A549 (cell line): ENCODE measurements around the gene FGF3. TPM values are rescaled to one million over a fixed set of nuclear protein-coding genes. Genes with fewer than 3 reads are reported as not detected.

ENCODE experiments used
- ATAC-seq, 2 experiments: fragments of 200-7000 bp in 1 of 2; fragments of >200 bp in 1 of 2; cut with Nextera tagmentation in 1 of 2; cut with Tn5 transposase in 1 of 2; 3 replicates each; pipeline versions ENCODE4 v1.8.0 to v1.9.1; 2018 to 2020; ENCODE audit warnings: mild to moderate bottlenecking in 1 of 2, moderate library complexity in 1 of 2
- CTCF ChIA-PET: fragments of 300-600 bp; sonication (Branson Sonifier 250); formaldehyde crosslinking; extraction: SDS; loops from one replicate; lab custom pipeline; 2021; ENCODE audit warnings: antibody characterized with exemption, inconsistent platforms; lab: Yijun Ruan, JAX
- POLR2A ChIA-PET: fragments of 350-600 bp; formaldehyde crosslinking; extraction: SDS; loops from one replicate; lab custom pipeline; 2021; ENCODE audit warnings: antibody characterized with exemption, inconsistent platforms; lab: Yijun Ruan, JAX
- DNase-seq, 2 experiments: peaks; one replicate each; pipeline versions ENCODE4 v3.0.0 to v3.0.0-alpha.2; 2011 to 2016; ENCODE audit warnings: low read depth in 1 of 2, low spot score in 1 of 2
- FAIRE-seq: peaks from 2 replicates; lab custom pipeline; 2011; peaks lifted over from hg19 to GRCh38; lab: Jason Lieb, UNC
- H3K27ac ChIP-seq, 2 experiments: fragments of >200 bp; sonication (Bioruptor Twin); formaldehyde crosslinking; 3 replicates each; pipeline ENCODE4 v1.5.1; 2016 to 2017
- H3K4me1 ChIP-seq: fragments of >200 bp; sonication (Bioruptor Twin); formaldehyde crosslinking; 3 replicates; pipeline ENCODE4 v1.6.1; 2016
- H3K4me2 ChIP-seq: fragments of >200 bp; sonication (Bioruptor Twin); formaldehyde crosslinking; 3 replicates; pipeline ENCODE4 v1.6.1; 2016
- H3K4me3 ChIP-seq: fragments of >200 bp; sonication (Bioruptor Twin); formaldehyde crosslinking; 3 replicates; pipeline ENCODE4 v1.5.1; 2016
- H3K9me3 ChIP-seq: fragments of >200 bp; sonication (Bioruptor Twin); formaldehyde crosslinking; 3 replicates; pipeline ENCODE4 v1.6.1; 2016
- CBX8 ChIP-seq: fragments of 200-600 bp; sonication (generic); IDR thresholded peaks from 2 replicates; pipeline ENCODE4 v1.6.1; 2016
- EHF ChIP-seq: fragments of 250-450 bp; sonication (Bioruptor Pico); IDR thresholded peaks from 2 replicates; pipeline ENCODE4 v1.5.0; 2020; ENCODE audit warnings: mild to moderate bottlenecking
- FOSL2 ChIP-seq, 2 experiments: fragments of 450-650 bp in 1 of 2; fragments of >200 bp in 1 of 2; sonication (Bioruptor Twin) in 1 of 2; formaldehyde crosslinking; IDR thresholded peaks; 2 replicates each; pipeline versions ENCODE4 v1.5.0 to v1.6.1; 2016 to 2020; ENCODE audit warnings: mild to moderate bottlenecking in 1 of 2, moderate library complexity in 1 of 2
- HDAC2 ChIP-seq: fragments of 200-600 bp; sonication (generic); IDR thresholded peaks from 2 replicates; pipeline ENCODE4 v1.6.1; 2016
- HOXA7 ChIP-seq: fragments of 250-450 bp; sonication (Bioruptor Pico); IDR thresholded peaks from 2 replicates; pipeline ENCODE4 v1.5.0; 2020; ENCODE audit warnings: mild to moderate bottlenecking, moderate library complexity
- HOXB5 ChIP-seq: fragments of 250-450 bp; sonication (Bioruptor Pico); IDR thresholded peaks from 2 replicates; pipeline ENCODE4 v1.5.0; 2020; ENCODE audit warnings: mild to moderate bottlenecking, moderate library complexity
- KDM1A ChIP-seq: fragments of 200-600 bp; sonication (generic); IDR thresholded peaks from 2 replicates; pipeline ENCODE4 v1.6.1; 2016; ENCODE audit warnings: low read depth, mild to moderate bottlenecking
- MAZ ChIP-seq: fragments of 150-350 bp; IDR thresholded peaks from 2 replicates; pipeline ENCODE4 v1.6.1; 2014; ENCODE audit warnings: antibody characterized with exemption, low read depth, low read length, borderline replicate concordance
- NFE2L2 ChIP-seq: fragments of 150-350 bp; conservative IDR thresholded peaks from 2 replicates; pipeline ENCODE4 v1.6.1; 2014; ENCODE audit warnings: low read length
- POLR2AphosphoS2 ChIP-seq: conservative IDR thresholded peaks from 2 replicates; pipeline ENCODE4 v1.6.1; 2012; ENCODE audit warnings: low read length, improper control_type of control experiment, inconsistent platforms
- RARB ChIP-seq: fragments of 250-450 bp; sonication (Bioruptor Pico); IDR thresholded peaks from 2 replicates; pipeline ENCODE4 v1.8.0; 2021; ENCODE audit warnings: mild to moderate bottlenecking, moderate library complexity
- RNF2 ChIP-seq: fragments of 200-600 bp; sonication (generic); IDR thresholded peaks from 2 replicates; pipeline ENCODE4 v1.6.1; 2016; ENCODE audit warnings: low read depth, mild to moderate bottlenecking, antibody characterized with exemption, moderate library complexity, borderline replicate concordance
- SREBF2 ChIP-seq: fragments of 450-650 bp; IDR thresholded peaks from 2 replicates; pipeline ENCODE4 v1.6.1; 2014; ENCODE audit warnings: mild to moderate bottlenecking, moderate library complexity
- ZFP36 ChIP-seq: fragments of 450-650 bp; IDR thresholded peaks from 2 replicates; pipeline ENCODE4 v1.6.1; 2014; ENCODE audit warnings: borderline replicate concordance; ENCODE audit not compliant: partially characterized antibody
- ZNF302 ChIP-seq: fragments of 250-450 bp; sonication (Bioruptor Pico); IDR thresholded peaks from 2 replicates; pipeline ENCODE4 v1.9.0; 2021; ENCODE audit warnings: inconsistent platforms, mild to moderate bottlenecking, moderate library complexity
- WGBS: methylation state at CpG from one replicate; pipeline ENCODE4 v1.1.6; 2017; ENCODE audit errors: missing lambda C conversion rate; 5-methylcytosine and 5-hydroxymethylcytosine counted together
- polyA plus RNA-seq, 4 experiments: library from polyadenylated mRNA; depleted of rRNA in 3 of 4; stranded (reverse); fragments of >200 nt; fragmentation: RNase III in 1 of 4; extraction: RNeasy Plus Mini Kit Qiagen cat#74134 plus additional on column Dnase treatment in 1 of 4; gene quantifications; 2 replicates in 3 of 4; 3 replicates in 1 of 4; pipeline ENCODE4 v1.2.3, GENCODE V29; 2011 to 2017
- TF ChIP-seq, protein P1 (sequence below): IDR thresholded peaks from 2 replicates; pipeline ENCODE4 v1.6.1; 2012
- TF ChIP-seq, protein P2 (sequence below): fragments of 150-350 bp; IDR thresholded peaks from 2 replicates; pipeline ENCODE4 v1.6.1; 2014; ENCODE audit warnings: low read depth, mild to moderate bottlenecking, low read length
- TF ChIP-seq, protein P3 (sequence below): fragments of 450-650 bp; IDR thresholded peaks from 2 replicates; pipeline ENCODE4 v1.6.1; 2014; ENCODE audit warnings: antibody characterized with exemption
- TF ChIP-seq, protein P4 (sequence below): fragments of 200-600 bp; sonication (generic); IDR thresholded peaks from 2 replicates; pipeline ENCODE4 v1.6.1; 2016; ENCODE audit warnings: antibody characterized with exemption, mild to moderate bottlenecking, moderate library complexity
- TF ChIP-seq, protein P5 (sequence below): fragments of 250-450 bp; sonication (Bioruptor Pico); IDR thresholded peaks from 2 replicates; pipeline ENCODE4 v1.5.0; 2021; ENCODE audit warnings: mild to moderate bottlenecking, moderate library complexity, borderline replicate concordance

The FGF3 gene
- polyA plus RNA-seq, 2 of the 4 experiments (the other 2 are of a cell fraction) = not detected

DNA sequence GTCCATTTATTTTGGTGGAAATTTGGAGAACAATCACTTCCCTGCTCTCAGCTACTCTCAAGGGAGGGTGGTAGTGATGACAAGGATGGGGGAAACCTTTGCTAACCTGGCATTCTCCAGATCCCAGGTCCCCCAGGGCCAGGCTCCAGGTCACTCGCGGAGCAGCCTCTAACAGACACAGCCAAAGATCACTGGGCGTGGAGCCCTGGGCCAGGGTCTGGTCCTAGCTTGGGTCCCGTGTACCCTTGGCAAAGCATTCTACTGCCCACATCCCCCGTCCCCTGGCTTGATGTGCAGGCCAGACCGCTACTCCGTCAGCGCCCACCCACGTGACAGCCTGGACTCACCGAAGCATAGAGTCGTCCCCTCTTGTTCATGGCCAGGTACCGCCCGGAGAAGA, 3.2 kb downstream of the FGF3 start:
- CTCF ChIA-PET = interaction anchor here (1.1 to 1.3 kb wide), 2 partner anchors 112 to 380 kb away, joined by 3 read pairs; no protein-coding TSS in a partner anchor
- POLR2A ChIA-PET = no interaction called here
- TF ChIP-seq ZFP36 (no peak), MAZ (no peak), RARB (CRISPR knock-in tag) (no peak), SREBF2 (no peak), CBX8 (no peak), HOXB5 (CRISPR knock-in tag) (no peak), KDM1A (no peak), HOXA7 (CRISPR knock-in tag) (no peak), NFE2L2 (no peak), ZNF302 (no peak), HDAC2 (no peak), POLR2AphosphoS2 (no peak), RNF2 (no peak), FOSL2 (IDR thresholded peaks at IDR 0.05) (no peak), FOSL2 (CRISPR knock-in tag; IDR thresholded peaks at IDR 0.05) (no peak), EHF (no peak)
- TF ChIP-seq, protein P1, sequence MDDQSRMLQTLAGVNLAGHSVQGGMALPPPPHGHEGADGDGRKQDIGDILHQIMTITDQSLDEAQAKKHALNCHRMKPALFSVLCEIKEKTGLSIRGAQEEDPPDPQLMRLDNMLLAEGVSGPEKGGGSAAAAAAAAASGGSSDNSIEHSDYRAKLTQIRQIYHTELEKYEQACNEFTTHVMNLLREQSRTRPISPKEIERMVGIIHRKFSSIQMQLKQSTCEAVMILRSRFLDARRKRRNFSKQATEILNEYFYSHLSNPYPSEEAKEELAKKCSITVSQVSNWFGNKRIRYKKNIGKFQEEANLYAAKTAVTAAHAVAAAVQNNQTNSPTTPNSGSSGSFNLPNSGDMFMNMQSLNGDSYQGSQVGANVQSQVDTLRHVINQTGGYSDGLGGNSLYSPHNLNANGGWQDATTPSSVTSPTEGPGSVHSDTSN = no peak
- TF ChIP-seq, protein P2, sequence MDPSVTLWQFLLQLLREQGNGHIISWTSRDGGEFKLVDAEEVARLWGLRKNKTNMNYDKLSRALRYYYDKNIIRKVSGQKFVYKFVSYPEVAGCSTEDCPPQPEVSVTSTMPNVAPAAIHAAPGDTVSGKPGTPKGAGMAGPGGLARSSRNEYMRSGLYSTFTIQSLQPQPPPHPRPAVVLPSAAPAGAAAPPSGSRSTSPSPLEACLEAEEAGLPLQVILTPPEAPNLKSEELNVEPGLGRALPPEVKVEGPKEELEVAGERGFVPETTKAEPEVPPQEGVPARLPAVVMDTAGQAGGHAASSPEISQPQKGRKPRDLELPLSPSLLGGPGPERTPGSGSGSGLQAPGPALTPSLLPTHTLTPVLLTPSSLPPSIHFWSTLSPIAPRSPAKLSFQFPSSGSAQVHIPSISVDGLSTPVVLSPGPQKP = no peak
- TF ChIP-seq, protein P3, sequence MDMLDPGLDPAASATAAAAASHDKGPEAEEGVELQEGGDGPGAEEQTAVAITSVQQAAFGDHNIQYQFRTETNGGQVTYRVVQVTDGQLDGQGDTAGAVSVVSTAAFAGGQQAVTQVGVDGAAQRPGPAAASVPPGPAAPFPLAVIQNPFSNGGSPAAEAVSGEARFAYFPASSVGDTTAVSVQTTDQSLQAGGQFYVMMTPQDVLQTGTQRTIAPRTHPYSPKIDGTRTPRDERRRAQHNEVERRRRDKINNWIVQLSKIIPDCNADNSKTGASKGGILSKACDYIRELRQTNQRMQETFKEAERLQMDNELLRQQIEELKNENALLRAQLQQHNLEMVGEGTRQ = no peak
- TF ChIP-seq, protein P4, sequence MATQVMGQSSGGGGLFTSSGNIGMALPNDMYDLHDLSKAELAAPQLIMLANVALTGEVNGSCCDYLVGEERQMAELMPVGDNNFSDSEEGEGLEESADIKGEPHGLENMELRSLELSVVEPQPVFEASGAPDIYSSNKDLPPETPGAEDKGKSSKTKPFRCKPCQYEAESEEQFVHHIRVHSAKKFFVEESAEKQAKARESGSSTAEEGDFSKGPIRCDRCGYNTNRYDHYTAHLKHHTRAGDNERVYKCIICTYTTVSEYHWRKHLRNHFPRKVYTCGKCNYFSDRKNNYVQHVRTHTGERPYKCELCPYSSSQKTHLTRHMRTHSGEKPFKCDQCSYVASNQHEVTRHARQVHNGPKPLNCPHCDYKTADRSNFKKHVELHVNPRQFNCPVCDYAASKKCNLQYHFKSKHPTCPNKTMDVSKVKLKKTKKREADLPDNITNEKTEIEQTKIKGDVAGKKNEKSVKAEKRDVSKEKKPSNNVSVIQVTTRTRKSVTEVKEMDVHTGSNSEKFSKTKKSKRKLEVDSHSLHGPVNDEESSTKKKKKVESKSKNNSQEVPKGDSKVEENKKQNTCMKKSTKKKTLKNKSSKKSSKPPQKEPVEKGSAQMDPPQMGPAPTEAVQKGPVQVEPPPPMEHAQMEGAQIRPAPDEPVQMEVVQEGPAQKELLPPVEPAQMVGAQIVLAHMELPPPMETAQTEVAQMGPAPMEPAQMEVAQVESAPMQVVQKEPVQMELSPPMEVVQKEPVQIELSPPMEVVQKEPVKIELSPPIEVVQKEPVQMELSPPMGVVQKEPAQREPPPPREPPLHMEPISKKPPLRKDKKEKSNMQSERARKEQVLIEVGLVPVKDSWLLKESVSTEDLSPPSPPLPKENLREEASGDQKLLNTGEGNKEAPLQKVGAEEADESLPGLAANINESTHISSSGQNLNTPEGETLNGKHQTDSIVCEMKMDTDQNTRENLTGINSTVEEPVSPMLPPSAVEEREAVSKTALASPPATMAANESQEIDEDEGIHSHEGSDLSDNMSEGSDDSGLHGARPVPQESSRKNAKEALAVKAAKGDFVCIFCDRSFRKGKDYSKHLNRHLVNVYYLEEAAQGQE = no peak
- TF ChIP-seq, protein P5, sequence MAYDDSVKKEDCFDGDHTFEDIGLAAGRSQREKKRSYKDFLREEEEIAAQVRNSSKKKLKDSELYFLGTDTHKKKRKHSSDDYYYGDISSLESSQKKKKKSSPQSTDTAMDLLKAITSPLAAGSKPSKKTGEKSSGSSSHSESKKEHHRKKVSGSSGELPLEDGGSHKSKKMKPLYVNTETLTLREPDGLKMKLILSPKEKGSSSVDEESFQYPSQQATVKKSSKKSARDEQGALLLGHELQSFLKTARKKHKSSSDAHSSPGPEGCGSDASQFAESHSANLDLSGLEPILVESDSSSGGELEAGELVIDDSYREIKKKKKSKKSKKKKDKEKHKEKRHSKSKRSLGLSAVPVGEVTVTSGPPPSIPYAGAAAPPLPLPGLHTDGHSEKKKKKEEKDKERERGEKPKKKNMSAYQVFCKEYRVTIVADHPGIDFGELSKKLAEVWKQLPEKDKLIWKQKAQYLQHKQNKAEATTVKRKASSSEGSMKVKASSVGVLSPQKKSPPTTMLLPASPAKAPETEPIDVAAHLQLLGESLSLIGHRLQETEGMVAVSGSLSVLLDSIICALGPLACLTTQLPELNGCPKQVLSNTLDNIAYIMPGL = no peak
- Histone ChIP-seq H3K4me1 (peaks cover 12% of the 10 kb centered on the region; the same call in 2 of the 3 replicates), H3K4me2 (no peak overlapping the region), H3K27ac (no peak overlapping the region), H3K4me3 (no peak overlapping the region), H3K9me3 (no peaks in the 10 kb centered on the region)
- DNase-seq (no peak), FAIRE-seq (no peak), ATAC-seq (no peak)
- 53% methylated on average over 13 of the region's 13 CpGs for WGBS
